GM19467 (cell line): ENCODE data around the gene SNRNP40.

Source experiments
- ATAC-seq: cut with Tn5 transposase; IDR thresholded peaks from one replicate; pipeline ENCODE4 v1.9.1; 2021; ENCODE audit warnings: mild to moderate bottlenecking, moderate library complexity; ENCODE audit not compliant: unreplicated experiment

The SNRNP40 gene

DNA sequence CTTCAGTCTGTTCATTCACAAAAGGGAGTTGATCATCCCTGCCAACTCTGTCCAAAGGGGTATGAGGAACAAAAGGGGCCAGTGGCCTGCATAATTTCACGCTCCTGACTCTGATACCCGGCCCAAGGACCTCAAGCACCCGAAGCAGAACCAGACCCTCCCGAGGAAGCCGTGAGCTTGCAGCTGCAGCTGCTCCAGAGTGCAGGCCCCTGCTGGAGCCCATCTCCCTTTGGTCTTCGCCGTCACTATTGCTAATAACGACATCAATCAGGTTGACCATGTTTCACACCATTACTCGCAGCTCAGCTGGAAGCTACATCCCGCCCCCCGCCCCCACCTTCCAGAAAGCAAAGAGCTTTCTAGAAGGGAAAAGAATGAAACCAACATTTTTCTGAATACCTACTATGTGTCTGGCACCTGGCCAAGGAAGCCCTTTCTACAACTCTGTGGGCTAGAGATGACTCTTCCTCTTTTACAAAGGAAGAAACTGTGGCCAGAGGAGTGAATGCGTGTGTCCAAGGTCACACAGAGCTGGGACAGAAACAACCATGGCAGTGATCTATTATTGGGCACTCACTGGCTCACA lies 62.4 kb downstream of the SNRNP40 start:
- ATAC-seq, result no peak

DNA sequence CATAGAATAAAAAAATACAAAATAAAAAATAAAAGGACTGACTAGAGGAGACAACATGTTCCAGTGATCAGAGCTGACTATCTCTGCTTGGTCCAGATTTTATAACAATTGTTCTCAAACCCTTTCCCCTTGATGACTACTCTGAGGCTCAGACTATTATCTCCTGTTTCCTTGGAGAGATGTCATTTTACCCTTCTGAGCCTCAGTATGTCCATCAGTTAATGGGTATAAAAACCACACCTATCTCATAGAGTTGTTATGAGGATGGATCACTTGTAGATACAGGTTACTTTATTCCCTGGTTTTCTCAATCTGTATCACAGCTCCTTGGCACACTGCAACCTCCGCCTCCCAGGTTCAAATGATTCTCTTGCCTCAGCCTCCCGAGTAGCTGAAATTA lies 63.9 kb downstream of the SNRNP40 start:
- ATAC-seq, result no peak

DNA sequence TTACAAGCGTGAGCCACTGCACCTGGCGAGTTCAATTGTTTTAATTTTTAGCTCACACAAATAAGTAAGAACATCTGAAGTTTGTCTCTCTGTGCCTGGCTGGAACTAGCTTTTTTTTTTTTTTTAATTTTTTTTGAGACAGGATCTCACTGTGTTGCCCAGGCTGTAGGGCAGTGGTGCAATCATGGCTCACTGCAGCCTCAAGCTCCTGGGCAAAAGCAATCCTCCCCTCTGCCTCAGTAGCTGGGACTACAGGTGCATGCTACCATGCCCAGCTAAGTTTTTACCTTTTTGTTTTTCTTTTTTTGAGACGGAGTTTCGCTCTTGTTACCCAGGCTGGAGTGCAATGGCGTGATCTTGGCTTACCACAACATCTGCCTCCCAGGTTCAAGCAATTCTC lies 64.8 kb downstream of the SNRNP40 start:
- no peak for ATAC-seq

GRCh38 chr1:31230378-31230777 lies 66.2 kb downstream of the SNRNP40 start:
- no peak for ATAC-seq

DNA sequence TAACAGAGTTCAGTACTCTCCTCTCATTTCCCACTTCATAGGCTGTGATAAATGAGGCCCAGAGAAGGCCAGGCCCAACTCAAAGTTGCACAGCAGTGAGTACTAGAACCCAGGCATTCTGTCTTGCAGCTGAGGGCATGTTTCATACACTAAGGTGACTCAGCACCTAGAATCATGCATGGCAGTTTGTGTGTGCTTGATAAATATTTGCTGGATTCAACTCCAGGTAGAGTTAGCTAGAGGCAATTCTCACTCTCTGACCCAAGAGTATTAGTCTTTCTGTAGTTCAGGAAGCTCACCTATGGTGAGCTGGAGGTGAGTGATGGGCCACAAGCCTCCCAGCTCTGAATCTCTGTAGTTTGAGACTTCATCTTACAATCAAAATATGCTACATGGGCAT lies 67.6 kb downstream of the SNRNP40 start:
- ATAC-seq, result no peak

- no peak for ATAC-seq
Observed at GRCh38 chr1:31227891-31228568, 68.6 kb downstream of the SNRNP40 start.

GRCh38 chr1:31224068-31224467 lies 72.5 kb downstream of the SNRNP40 start:
- no peak for ATAC-seq

DNA sequence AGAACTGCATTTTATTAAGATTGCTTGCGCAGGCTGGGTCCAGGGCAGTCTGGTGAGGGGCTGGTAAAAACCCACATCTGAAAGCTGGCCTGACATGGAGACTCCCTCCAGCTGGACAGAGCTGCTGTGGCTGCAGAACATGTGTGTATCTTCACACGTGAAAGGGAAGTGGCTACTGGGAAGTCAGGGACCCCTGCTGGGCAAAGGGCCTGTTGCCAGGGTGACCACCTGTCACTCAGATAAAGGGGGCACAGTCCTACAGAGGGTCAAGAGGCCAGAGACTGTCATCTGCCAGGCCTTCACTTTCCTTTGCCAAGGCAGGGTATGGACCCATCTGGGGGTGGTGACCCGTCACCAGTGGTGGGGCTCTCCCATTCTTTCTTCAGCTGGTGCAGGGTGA lies 74.4 kb downstream of the SNRNP40 start:
- no peak for ATAC-seq

DNA sequence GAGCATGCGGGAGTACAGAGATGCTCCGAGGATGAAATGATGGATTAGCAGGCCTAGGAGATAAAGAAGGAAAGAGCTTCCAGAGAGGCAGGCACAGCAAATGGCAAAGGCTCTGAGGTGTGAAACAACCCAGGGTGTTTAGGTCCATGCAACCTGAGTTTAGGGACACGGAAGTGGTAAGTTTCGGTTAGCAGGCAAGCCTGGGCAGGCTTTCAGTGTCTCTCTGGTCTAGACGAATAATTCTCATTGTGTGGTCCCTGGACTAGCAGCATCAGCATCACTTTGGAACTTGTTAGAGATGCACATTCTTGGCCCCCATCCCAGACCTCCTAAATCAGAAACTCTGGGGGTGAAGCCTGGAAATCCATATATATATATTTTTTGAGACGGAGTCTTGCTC lies 75.5 kb downstream of the SNRNP40 start:
- ATAC-seq, result no peak

- no peak for ATAC-seq
Observed at GRCh38 chr1:31219489-31219888, 77.1 kb downstream of the SNRNP40 start.

DNA sequence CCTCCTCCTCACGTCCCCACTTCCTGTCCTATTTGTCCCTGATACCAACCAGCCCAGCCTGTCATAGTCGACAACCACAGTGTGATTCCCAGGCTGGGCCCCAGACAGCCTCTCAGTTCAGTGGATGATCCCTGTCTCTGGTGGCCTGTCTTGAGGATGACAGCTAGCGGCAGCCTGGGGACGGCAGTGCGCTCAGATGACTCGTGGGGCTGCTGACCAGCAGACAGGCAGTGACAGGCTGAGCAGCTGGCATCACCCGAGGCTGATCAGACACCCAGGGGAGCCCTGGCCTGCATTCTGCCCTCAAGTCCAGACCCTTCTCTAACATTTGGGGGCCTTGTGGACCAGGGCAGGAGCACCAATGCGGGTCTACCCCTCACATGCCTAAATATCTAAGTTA lies 77.9 kb downstream of the SNRNP40 start:
- no peak for ATAC-seq

DNA sequence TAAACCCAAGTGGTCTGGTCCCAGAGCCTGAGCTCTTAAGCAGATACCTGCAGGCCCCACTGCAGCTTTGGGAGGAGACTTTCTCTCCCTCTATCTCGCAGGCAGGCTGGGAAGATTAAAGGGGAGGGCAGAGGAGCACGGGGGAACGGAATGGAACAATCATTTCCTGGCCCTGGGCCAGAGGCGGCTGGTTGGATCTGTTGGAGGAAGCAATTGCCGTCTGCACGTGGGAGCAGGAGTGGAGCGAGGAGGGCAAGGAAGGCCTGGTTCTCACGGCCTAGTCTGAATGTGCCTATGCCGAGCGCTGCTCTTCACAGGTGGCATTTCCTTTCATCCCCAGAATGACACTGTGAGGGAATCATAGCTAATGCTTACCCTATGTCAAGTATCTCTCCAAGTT lies 80.6 kb downstream of the SNRNP40 start:
- ATAC-seq, result no peak

- no peak for ATAC-seq
Observed at GRCh38 chr1:31215065-31215570, 81.5 kb downstream of the SNRNP40 start.

GRCh38 chr1:31214316-31215064 lies 82.1 kb downstream of the SNRNP40 start:
- ATAC-seq, result no peak
